GM19397 (cell line): ENCODE measurements around the gene THOC5.
"Not testable (repeated sequence)": the region's sequence is repeated elsewhere in the genome, so short reads cannot be mapped to it uniquely, and the experiment has no call there.

Experiments
- ATAC-seq: cut with Tn5 transposase; IDR thresholded peaks from one replicate; pipeline ENCODE4 v1.9.1; 2021; ENCODE audit warnings: mild to moderate bottlenecking, moderate library complexity; ENCODE audit not compliant: unreplicated experiment

The THOC5 gene

DNA sequence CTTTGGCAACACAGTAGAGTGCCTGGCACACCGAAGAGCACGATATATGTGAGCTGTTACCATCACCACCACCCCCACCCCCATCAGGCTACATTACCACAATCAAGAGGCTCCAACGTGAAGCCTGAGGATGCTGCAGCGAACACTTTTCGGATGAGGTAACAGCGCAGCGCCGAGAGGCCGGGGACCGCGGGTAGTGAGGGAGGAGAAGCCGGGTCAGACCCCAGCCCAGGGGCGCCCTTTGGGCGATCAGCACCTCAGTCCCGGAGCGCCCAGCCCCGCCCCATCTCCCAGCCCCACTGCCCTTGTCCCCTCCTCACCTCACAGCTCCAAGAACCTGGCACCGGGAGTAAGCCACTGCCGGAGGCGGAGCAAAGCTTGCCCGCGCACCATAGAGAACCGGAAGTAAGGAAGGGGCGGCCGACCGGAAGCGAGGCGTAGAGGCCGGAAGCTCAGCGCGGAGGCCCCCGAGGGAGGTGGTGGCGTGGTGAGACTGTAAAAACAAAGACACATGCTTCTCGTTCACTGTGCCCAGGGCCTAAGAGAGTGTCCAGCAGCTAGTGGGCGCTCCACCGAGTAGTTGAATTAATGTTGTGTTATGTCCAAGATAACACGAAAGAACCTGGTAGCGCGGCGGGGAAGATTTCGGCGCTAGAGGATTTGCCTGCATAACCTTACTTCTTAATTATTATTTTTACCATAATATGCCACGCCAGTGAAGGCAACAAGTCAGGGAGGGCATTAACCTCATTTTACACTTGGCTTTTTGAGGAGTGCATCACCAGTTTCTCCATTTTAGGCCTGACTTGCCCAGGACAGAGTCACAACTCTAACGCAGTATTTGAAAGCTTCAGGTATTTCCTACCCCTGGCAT, at the start of gene THOC5:
TSS of gene THOC5 (minus strand) at position 407 of the 874 bp plus-strand sequence. CDS start 4,610 bp downstream, outside the sequence.
- ATAC-seq = peak; percentile 94

- ATAC-seq = no peak
These were observed 45.1 kb upstream of the THOC5 start for GRCh38 chr22:29598684-29599020.

GRCh38 chr22:29597871-29598683, 44.5 kb upstream of the THOC5 start:
- not testable (repeated sequence) for ATAC-seq

DNA sequence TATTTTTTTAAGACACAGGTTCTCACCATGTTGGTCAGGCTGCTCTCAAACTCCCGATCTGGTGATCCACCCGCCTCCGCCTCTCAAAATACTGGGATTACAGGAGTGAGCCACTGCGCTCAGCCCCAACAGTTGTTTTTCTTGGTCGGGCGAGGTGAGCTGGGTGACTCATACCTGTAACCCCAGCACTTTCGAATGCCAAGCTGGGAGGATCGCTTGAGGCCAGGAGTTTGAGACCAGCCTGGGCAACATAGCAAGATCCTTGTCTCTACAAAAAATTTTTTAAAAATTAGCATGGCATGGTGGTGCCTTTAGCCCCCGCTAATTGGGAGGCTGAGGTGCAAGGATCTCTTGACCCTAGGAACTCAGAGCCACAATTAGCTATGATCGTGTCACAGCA, 42.9 kb upstream of the THOC5 start:
- no peak for ATAC-seq

GRCh38 chr22:29594447-29594846, 40.9 kb upstream of the THOC5 start:
- ATAC-seq = not testable (repeated sequence)

- ATAC-seq = no peak
These were observed 40.4 kb upstream of the THOC5 start for GRCh38 chr22:29593923-29594322.

GRCh38 chr22:29587938-29588699, 34.6 kb upstream of the THOC5 start:
- no peak for ATAC-seq

- ATAC-seq = not testable (repeated sequence)
These were observed 32.7 kb upstream of the THOC5 start for GRCh38 chr22:29586193-29586705.

- no peak for ATAC-seq
These were observed 31.4 kb upstream of the THOC5 start for GRCh38 chr22:29584975-29585374.

- no peak for ATAC-seq
These were observed 28.2 kb upstream of the THOC5 start for GRCh38 chr22:29581799-29582198.

DNA sequence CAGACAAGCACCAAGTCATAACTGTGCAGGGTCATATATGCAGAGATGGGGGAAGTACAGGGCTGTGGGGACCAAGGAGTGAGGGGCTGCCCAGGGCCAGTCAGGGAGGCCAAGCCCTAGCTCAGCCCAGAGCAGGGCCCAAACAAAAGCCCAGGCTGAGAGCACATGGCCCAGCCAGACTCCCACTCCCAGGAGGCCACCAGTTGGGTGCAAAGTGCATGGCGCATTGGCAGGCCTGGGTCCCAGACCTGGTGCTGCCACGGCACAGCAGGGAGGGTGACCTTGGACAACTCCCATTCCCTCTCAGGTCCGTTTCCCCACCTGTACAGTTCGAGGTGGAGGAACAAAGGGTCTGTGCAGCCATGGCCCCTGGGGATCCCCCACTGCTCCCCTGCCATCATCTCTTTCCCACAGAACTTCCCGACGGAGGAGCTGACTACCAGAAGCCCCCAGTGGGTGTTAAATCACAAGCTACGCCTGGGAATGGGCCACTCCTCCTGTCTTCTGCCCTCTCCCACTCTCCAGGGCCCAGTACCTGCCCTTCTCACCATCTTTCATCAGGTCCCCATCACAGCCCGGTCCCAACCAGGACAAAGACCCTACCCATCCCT, 26.7 kb upstream of the THOC5 start:
- ATAC-seq = no peak

DNA sequence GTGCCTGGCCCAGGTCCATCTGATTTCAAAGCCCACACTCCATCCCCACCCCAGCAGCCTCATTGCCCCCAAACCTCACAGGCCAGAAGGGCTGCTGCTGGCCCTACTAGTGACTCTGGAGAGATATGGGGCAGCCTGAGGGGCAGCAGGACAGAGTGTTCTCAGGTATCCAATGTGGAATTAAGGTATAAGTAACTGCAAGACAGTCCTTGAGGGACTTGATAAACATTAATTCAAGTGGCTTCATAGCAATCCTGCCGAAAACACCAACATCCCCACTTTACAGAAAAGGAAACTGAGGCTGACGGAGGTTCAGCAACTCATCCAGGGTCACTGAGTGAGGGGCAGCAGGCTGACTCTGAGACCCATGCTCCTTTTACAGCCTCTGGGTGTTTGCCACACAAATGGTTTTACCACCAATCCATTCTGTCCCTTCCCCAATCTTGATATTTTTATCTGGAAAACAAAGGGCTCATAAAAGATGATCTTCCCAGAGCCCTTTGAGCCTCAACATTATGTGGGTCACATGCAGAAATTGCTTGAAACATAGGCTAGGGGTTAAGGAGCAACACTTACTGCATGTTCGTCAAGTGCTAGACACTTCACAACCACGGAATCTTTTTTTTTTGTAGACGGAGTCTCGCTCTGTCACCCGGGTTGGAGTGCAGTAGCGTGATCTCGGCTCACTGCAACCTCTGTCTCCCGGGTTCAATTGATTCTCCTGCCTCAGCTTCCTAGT, 25.1 kb upstream of the THOC5 start:
- no peak for ATAC-seq

GRCh38 chr22:29574762-29575450, 21.3 kb upstream of the THOC5 start:
- ATAC-seq = no peak

DNA sequence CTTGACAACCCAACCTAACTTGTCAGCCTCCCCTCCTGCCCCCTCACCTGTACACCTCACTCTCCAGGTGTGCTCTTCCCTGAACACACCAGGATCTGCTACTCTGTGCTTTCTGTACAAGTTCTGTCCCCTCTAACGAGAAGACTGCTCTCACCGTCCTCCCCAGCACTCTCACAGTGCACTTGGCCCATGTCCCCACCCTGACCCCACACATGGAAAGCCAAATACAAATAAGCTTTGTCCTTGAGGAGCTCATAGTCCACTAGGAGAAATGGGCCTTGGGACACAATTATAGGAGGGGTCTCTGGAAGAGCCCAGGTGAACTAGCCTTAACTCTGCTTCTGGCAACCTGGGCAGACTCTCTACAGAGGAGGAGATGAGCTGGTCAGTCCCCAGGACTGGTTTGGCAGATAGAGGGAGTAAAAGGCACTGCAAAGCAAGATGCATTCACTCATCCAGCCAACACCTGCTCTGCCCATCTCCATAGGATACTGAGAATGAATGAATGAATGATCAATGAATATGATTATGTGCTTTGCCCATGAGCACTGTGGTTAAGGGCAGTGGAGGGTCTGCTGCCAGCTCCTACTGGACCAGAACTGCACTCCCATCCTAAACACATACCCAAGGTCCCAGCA, 17.5 kb upstream of the THOC5 start:
- no peak for ATAC-seq

- no peak for ATAC-seq
These were observed 16.9 kb upstream of the THOC5 start for GRCh38 chr22:29570456-29570855.

DNA sequence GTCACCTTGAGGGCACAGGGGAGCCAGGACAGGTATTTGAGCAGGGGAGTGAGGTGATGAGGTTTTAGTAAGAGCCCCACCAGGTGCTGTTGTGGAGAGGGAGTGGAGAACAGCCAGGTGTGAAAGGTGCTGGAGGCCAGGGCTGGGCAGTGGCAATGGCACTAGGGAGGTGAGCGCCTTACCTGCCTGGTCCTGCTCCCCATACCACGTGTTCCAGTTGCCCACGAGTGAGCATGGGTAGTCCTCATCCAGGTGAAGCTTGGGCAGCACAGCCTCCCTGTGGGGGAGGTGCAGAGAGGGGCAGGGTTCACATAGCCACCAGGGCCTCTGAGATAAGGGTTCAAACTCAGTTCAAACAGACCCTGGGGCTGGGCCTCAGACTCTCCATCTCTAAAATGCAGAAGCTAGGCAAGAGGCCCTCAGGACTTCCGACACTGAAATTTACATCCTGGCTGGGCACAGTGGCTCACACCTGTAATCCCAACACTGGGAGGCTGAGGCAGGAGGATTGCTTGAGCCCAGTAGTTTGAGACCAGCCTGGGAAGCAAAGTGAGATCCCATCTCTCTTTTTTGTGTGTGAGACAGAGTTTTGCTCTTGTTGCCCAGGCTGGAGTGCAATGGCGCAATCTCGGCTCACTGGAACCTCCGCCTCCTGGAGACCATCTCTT, 15.6 kb upstream of the THOC5 start:
- ATAC-seq = no peak

DNA sequence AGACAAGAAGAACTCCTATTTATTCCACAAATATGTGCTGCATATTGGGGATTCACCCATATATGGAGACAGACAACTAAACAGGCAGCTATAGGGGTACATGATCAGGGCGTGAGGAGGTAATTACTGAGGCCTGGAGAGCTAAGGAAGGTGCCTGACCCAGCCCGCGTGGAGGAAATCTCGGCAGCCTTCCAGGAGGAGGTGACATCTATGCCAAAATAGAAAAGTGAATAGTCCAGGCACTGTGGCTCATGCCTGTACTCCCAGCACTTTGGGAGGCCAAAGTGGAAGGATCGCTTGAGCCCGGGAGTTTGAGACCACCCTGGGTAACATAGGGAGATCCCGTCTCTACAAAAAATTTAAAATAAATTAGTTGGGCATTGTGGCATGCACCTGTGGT, 13.8 kb upstream of the THOC5 start:
- ATAC-seq = no peak

GRCh38 chr22:29566513-29566912, 13.0 kb upstream of the THOC5 start:
- not testable (repeated sequence) for ATAC-seq
